Upper lobe of right lung (tissue), 1 donor: ENCODE data around the gene GABPB2. TPM values are rescaled to one million over a fixed set of nuclear protein-coding genes. Genes with fewer than 3 reads are reported as not detected.

ENCODE experiments used
- ATAC-seq: fragments of 200-7000 bp; cut with Tn5 transposase; one replicate; pipeline ENCODE4 v1.9.1; 2020; ENCODE audit warnings: mild to moderate bottlenecking, moderate library complexity
- DNase-seq: peaks from one replicate; pipeline ENCODE4 v3.0.0-alpha.2; 2020
- H3K27ac ChIP-seq: fragments of 200-600 bp; one replicate; pipeline ENCODE4 v1.8.0; 2022
- H3K27me3 ChIP-seq: fragments of 200-600 bp; one replicate; pipeline ENCODE4 v1.8.0; 2022; ENCODE audit warnings: mild to moderate bottlenecking
- H3K36me3 ChIP-seq: fragments of 200-600 bp; one replicate; pipeline ENCODE4 v1.8.0; 2022
- H3K4me1 ChIP-seq: fragments of 200-600 bp; one replicate; pipeline ENCODE4 v1.8.0; 2022
- H3K4me3 ChIP-seq: fragments of 200-600 bp; one replicate; pipeline ENCODE4 v1.8.0; 2022; ENCODE audit warnings: mild to moderate bottlenecking
- H3K9me3 ChIP-seq: fragments of 200-600 bp; one replicate; pipeline ENCODE4 v1.8.0; 2022
- intact Hi-C: fragments of 100-400 bp; cut with DNase I; formaldehyde crosslinking; loops from one replicate; pipeline ENCODE4 v1.11.0; 2022
- total RNA-seq: library from RNA; stranded (reverse); fragmentation: NEBNext Ultra II Directional; extraction: Animal tissue kit (Norgen Biotek cat#: 25700); gene quantifications from one replicate; pipeline ENCODE4 v1.2.1, GENCODE V29; 2021
- TF ChIP-seq, protein P1 (sequence below): fragments of 200-600 bp; IDR thresholded peaks from one replicate; pipeline ENCODE4 v1.8.0; 2022; ENCODE audit warnings: antibody characterized with exemption
- donor health status: DM: no; HTN: yes; CAD: no; lungs with severe emphysema.

Gene GABPB2
- total RNA-seq, 1 donor from 2014 or later, result 15.2 TPM

DNA sequence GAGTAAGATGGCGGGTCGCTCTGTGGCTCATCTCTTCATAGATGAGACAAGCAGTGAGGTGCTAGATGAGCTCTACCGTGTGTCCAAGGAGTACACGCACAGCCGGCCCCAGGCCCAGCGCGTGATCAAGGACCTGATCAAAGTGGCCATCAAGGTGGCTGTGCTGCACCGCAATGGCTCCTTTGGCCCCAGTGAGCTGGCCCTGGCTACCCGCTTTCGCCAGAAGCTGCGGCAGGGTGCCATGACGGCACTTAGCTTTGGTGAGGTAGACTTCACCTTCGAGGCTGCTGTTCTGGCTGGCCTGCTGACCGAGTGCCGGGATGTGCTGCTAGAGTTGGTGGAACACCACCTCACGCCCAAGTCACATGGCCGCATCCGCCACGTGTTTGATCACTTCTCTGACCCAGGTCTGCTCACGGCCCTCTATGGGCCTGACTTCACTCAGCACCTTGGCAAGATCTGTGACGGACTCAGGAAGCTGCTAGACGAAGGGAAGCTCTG lies 88.2 kb downstream of the GABPB2 start:
- H3K4me3 ChIP-seq, result no peak overlapping the region
- H3K27me3 ChIP-seq, result no peaks in the 10 kb centered on the region
- H3K4me1 ChIP-seq, result peaks cover 2% of the 10 kb centered on the region
- intact Hi-C loops, result loop anchor here (5.0 kb wide), 1 partner anchor 56 kb away; no protein-coding TSS in a partner anchor
- H3K27ac ChIP-seq, result peak overlapping the region; percentile 42
- ATAC-seq, result no peak
- TF ChIP-seq, protein P1, sequence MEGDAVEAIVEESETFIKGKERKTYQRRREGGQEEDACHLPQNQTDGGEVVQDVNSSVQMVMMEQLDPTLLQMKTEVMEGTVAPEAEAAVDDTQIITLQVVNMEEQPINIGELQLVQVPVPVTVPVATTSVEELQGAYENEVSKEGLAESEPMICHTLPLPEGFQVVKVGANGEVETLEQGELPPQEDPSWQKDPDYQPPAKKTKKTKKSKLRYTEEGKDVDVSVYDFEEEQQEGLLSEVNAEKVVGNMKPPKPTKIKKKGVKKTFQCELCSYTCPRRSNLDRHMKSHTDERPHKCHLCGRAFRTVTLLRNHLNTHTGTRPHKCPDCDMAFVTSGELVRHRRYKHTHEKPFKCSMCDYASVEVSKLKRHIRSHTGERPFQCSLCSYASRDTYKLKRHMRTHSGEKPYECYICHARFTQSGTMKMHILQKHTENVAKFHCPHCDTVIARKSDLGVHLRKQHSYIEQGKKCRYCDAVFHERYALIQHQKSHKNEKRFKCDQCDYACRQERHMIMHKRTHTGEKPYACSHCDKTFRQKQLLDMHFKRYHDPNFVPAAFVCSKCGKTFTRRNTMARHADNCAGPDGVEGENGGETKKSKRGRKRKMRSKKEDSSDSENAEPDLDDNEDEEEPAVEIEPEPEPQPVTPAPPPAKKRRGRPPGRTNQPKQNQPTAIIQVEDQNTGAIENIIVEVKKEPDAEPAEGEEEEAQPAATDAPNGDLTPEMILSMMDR, result no peak
- peak; percentile 60 for DNase-seq
- peaks cover 43% of the 10 kb centered on the region for H3K36me3 ChIP-seq
- H3K9me3 ChIP-seq, result no peaks in the 10 kb centered on the region

DNA sequence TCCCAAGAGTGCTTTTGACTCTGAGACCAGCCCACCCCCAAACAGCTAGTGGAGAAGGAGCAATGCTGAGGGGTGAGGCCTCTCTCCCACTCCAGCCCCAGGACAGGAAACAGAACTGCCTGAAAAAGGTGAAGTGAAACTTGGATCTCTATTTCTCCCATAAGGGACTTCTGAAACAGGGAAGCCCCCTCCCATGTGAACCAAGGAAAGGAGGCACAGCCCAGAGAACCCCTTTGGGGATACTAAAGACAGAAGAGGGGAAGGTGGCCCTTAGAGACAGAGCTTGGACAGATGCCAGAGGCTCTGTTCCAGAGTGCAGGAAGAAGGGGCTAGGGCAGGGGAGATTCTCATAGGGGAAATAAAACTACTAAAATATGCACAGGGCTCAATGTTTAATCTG lies 88.8 kb downstream of the GABPB2 start:
- Histone ChIP-seq H3K4me1 (peaks cover 2% of the 10 kb centered on the region), H3K9me3 (no peaks in the 10 kb centered on the region), H3K27ac (peak overlapping the region; percentile 42), H3K36me3 (peaks cover 43% of the 10 kb centered on the region), H3K27me3 (no peaks in the 10 kb centered on the region), H3K4me3 (no peak overlapping the region)
- peak; percentile 5 for DNase-seq
- ATAC-seq, result peak; percentile 9
- TF ChIP-seq, protein P1, result no peak
- intact Hi-C loops, result loop anchor here (5.0 kb wide), 1 partner anchor 57 kb away; no protein-coding TSS in a partner anchor

DNA sequence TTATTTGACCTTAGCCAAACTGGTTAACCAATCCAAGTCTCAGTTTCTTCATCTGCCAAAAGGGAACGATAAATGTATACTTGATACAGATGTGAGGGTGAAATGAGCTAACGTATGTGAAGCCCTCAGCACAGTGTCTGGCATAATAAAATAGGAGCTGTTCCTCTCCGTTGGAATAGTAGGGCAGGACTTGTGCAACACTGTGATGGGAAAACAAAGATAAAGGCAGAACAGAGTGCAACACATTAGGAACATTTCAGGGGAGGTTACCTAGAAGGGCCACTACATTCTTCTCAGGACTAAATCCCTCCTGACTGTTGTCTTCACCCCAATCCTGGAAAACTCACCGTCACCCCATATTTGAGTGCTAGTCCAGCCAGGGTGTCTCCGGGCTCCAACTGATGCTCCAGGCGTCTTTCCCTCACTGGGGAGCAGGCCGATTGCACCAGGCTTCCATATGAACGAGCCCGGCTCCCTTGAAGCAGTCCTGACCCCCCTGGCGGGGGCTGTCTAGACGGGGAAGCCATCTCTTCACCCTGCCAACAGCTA lies 94.2 kb downstream of the GABPB2 start:
- H3K4me1 ChIP-seq, result peaks cover 16% of the 10 kb centered on the region
- no peak for ATAC-seq
- H3K4me3 ChIP-seq, result peak overlapping the region; percentile 73
- H3K9me3 ChIP-seq, result no peaks in the 10 kb centered on the region
- intact Hi-C loops, result no loop called here
- H3K36me3 ChIP-seq, result peaks cover 42% of the 10 kb centered on the region
- TF ChIP-seq, protein P1, result no peak
- DNase-seq, result no peak
- peak overlapping the region; percentile 86 for H3K27ac ChIP-seq
- no peaks in the 10 kb centered on the region for H3K27me3 ChIP-seq

DNA sequence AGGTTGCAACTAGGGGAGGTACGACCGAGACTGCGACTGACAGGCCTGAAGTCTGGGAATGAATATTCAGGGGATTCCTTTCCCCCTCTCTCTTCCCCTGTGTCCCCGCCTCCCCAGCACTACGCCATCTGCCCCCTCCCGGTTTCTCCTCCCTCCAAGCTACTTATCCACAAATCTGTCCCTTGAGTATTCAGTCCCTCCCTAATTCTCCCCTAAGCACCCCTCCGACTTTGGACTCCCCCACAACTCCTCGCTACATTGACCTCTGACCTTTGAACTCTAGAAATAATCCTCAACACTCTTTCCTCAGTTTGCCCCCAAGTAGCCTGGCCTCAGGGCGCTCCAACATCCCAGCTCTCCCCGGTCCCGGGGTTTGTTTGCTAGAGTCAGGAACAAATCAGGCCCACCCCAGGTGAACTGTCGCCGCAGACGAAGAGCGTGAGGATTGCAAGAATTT lies 94.7 kb downstream of the GABPB2 start:
- TF ChIP-seq, protein P1, result no peak
- DNase-seq (peak; percentile 75), ATAC-seq (peak; percentile 33)
- peak overlapping the region; percentile 73 for H3K4me3 ChIP-seq
- peaks cover 16% of the 10 kb centered on the region for H3K4me1 ChIP-seq
- H3K9me3 ChIP-seq, result no peaks in the 10 kb centered on the region
- intact Hi-C loops, result no loop called here
- H3K27me3 ChIP-seq, result no peaks in the 10 kb centered on the region
- H3K36me3 ChIP-seq, result peaks cover 43% of the 10 kb centered on the region
- H3K27ac ChIP-seq, result peak overlapping the region; percentile 86

DNA sequence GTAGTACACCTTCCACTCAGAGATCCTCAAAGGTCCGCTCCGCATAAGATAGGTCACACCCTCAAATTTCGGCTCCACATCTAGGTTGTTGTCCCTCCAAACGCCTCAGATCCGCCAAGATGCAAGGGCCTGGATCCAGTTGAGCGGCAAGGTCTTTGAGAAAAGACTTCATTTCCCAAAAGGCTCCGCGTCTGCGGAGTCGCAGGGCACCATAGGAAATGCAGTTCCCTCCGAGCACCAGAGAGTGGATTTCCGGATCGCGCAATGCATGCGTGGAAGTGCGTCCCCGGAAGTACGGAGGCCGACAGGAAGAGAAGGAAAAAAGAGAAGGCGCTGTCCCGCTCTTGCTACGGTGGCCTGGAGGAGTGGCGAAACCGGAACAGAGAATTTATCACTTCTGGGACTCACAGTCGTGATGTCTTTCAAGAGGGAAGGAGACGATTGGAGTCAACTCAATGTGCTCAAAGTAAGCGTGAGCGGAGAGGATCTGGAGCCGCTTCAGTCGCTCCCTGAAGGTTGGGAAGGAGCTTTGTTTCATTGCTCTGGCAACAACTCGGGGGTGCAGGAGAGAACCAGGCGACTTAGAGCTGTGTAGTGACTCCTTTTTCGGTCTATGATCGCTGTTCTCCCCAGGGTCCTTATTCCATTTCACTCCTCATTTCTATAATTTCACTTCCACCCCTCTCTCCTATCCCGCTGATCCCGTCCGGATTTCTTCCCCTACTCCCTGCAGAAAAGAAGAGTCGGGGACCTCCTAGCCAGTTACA lies 95.4 kb downstream of the GABPB2 start, which contains the start of the genes LYSMD1 and SCNM1:
Gene LYSMD1, minus strand, starts transcription at position 165 of the 767 bp plus-strand sequence. CDS start 644 bp downstream, outside the sequence.
Gene SCNM1, plus strand, starts transcription at position 407 of the 767 bp plus-strand sequence. Its CDS starts 9 bp downstream, at position 416.
- peak within 1 kb of the TSS; percentile 73 for H3K4me3 ChIP-seq
- peak within 1 kb of the TSS; percentile 86 for H3K27ac ChIP-seq
- no peaks in the 10 kb centered on the region for H3K27me3 ChIP-seq
- intact Hi-C loops, result no loop called here
- DNase-seq (peak; percentile 96), ATAC-seq (peak; percentile 97)
- peaks cover 41% of the 10 kb centered on the region for H3K36me3 ChIP-seq
- H3K4me1 ChIP-seq, result peaks cover 16% of the 10 kb centered on the region
- H3K9me3 ChIP-seq, result no peaks in the 10 kb centered on the region
- TF ChIP-seq, protein P1, result no peak
